Measurements from ENCODE around the gene BSPRY. TPM values are rescaled to one million over a fixed set of nuclear protein-coding genes. Genes with fewer than 3 reads are reported as not detected.
"Not testable (repeated sequence)": the region's sequence is repeated elsewhere in the genome, so short reads cannot be mapped to it uniquely, and the experiment has no call there.

The BSPRY gene
- total and polyA plus RNA-seq, 2 experiments from 2014 or later, result 6.1 to 12.0 TPM

- Histone ChIP-seq H3K79me2 (peaks cover 24% of the 10 kb centered on the region), H3K27me3 (no peaks in the 10 kb centered on the region), H3K4me3 (peak overlapping the region; percentile 96), H3K4me2 (peak overlapping the region; percentile 88), H3K27ac (peak overlapping the region; percentile 100), H4K20me1 (ENCODE audit: insufficient read depth, poor library complexity, severe bottlenecking) (peaks cover 28% of the 10 kb centered on the region), H3K9me2 (replicated peaks; ENCODE audit: insufficient read depth) (no peaks in the 10 kb centered on the region), H3K4me1 (ENCODE audit: insufficient read depth) (peaks cover 29% of the 10 kb centered on the region), H3K36me3 (replicated peaks; ENCODE audit: insufficient read depth, low read depth) (no peaks in the 10 kb centered on the region), H3K9me3 (ENCODE audit: low read depth) (no peaks in the 10 kb centered on the region), H2AFZ (no peak overlapping the region)
- 70% methylated on average over 6 of the region's 6 CpGs for WGBS (ENCODE audit: low lambda C conversion rate, missing lambda C conversion rate)
- peak; percentile 78 for DNase-seq (ENCODE audit: low spot score)
- TF ChIP-seq EZH2 (IDR thresholded peaks at IDR 0.05; ENCODE audit: borderline replicate concordance) (no peak), EZH2phosphoT487 (IDR thresholded peaks at IDR 0.05; ENCODE audit: low read depth, severe bottlenecking, unreplicated experiment) (no peak), CTCF (IDR thresholded peaks at IDR 0.05; ENCODE audit: poor library complexity) (no peak)
These were observed 26.0 kb downstream of the BSPRY start for GRCh38 chr9:113375057-113376023.

- H3K9me3 ChIP-seq (ENCODE audit: low read depth), result no peaks in the 10 kb centered on the region
- peak within 1 kb of the TSS; percentile 96 for H3K4me3 ChIP-seq
- no peaks in the 10 kb centered on the region for H3K27me3 ChIP-seq
- H4K20me1 ChIP-seq (ENCODE audit: insufficient read depth, poor library complexity, severe bottlenecking), result peaks cover 28% of the 10 kb centered on the region
- H3K4me1 ChIP-seq (ENCODE audit: insufficient read depth), result peaks cover 40% of the 10 kb centered on the region
- no peaks in the 10 kb centered on the region for H3K9me2 ChIP-seq (replicated peaks; ENCODE audit: insufficient read depth)
- under 1% methylated on average over 33 of the region's 74 CpGs for WGBS (ENCODE audit: low lambda C conversion rate, missing lambda C conversion rate)
- H3K36me3 ChIP-seq (replicated peaks; ENCODE audit: insufficient read depth, low read depth), result no peaks in the 10 kb centered on the region
- no peak for TF ChIP-seq EZH2 (IDR thresholded peaks at IDR 0.05; ENCODE audit: borderline replicate concordance)
- TF ChIP-seq CTCF (IDR thresholded peaks at IDR 0.05; ENCODE audit: poor library complexity), result no peak
- TF ChIP-seq EZH2phosphoT487 (IDR thresholded peaks at IDR 0.05; ENCODE audit: low read depth, severe bottlenecking, unreplicated experiment), result no peak
- H2AFZ ChIP-seq, result peak within 1 kb of the TSS; percentile 99
- peak; percentile 93 for DNase-seq (ENCODE audit: low spot score)
- peak within 1 kb of the TSS; percentile 88 for H3K4me2 ChIP-seq
- peak within 1 kb of the TSS; percentile 100 for H3K27ac ChIP-seq
- H3K79me2 ChIP-seq, result peaks cover 24% of the 10 kb centered on the region
These were observed 27.6 kb downstream of the BSPRY start, which contains the start of gene HDHD3 for GRCh38 chr9:113376634-113377567. Gene HDHD3 (minus strand): TSS chr9:113376986. CDS start chr9:113374354, 2,632 bp downstream.

GRCh38 chr9:113379094-113379828, 29.9 kb downstream of the BSPRY start:
- not testable (repeated sequence) for H3K9me2 ChIP-seq (replicated peaks; ENCODE audit: insufficient read depth); DNase-seq (ENCODE audit: low spot score); H3K9me3 ChIP-seq (ENCODE audit: low read depth); H4K20me1 ChIP-seq (ENCODE audit: insufficient read depth, poor library complexity, severe bottlenecking); H3K27me3 ChIP-seq; H3K36me3 ChIP-seq (replicated peaks; ENCODE audit: insufficient read depth, low read depth); H3K4me3 ChIP-seq; H2AFZ ChIP-seq
- 36% methylated on average over 22 of the region's 24 CpGs for WGBS (ENCODE audit: low lambda C conversion rate, missing lambda C conversion rate)
- Histone ChIP-seq H3K79me2 (peaks cover 17% of the 10 kb centered on the region), H3K4me2 (peak overlapping the region; percentile 52), H3K4me1 (ENCODE audit: insufficient read depth) (peaks cover 47% of the 10 kb centered on the region), H3K27ac (peak overlapping the region; percentile 96)

- H3K27me3 ChIP-seq; H2AFZ ChIP-seq; H3K4me2 ChIP-seq; DNase-seq (ENCODE audit: low spot score); H3K9me2 ChIP-seq (replicated peaks; ENCODE audit: insufficient read depth); H3K4me3 ChIP-seq; H4K20me1 ChIP-seq (ENCODE audit: insufficient read depth, poor library complexity, severe bottlenecking); H3K9me3 ChIP-seq (ENCODE audit: low read depth); H3K36me3 ChIP-seq (replicated peaks; ENCODE audit: insufficient read depth, low read depth): not testable (repeated sequence)
- 74% methylated on average over 2 of the region's 2 CpGs for WGBS (ENCODE audit: low lambda C conversion rate, missing lambda C conversion rate)
- H3K27ac ChIP-seq, result peak overlapping the region; percentile 96
- peaks cover 12% of the 10 kb centered on the region for H3K79me2 ChIP-seq
- H3K4me1 ChIP-seq (ENCODE audit: insufficient read depth), result peaks cover 47% of the 10 kb centered on the region
These were observed 30.5 kb downstream of the BSPRY start for GRCh38 chr9:113379829-113380210.
